AG04450 (cell line): Measurements from ENCODE around the gene DARS1. TPM values are rescaled to one million over a fixed set of nuclear protein-coding genes. Genes with fewer than 3 reads are reported as not detected.
"Not testable (repeated sequence)": the region's sequence is repeated elsewhere in the genome, so short reads cannot be mapped to it uniquely, and the experiment has no call there.

Source experiments
- CTCF ChIA-PET: fragments of 300-600, 350-600 bp; formaldehyde crosslinking; extraction: SDS; loops from one replicate; lab custom pipeline; 2022; ENCODE audit warnings: antibody characterized with exemption, inconsistent platforms; lab: Charles Lee
- POLR2A ChIA-PET: fragments of 350-600 bp; formaldehyde crosslinking; extraction: SDS; loops from one replicate; lab custom pipeline; 2021; ENCODE audit warnings: antibody characterized with exemption, inconsistent platforms; lab: Yijun Ruan, JAX
- DNase-seq: peaks from one replicate; pipeline ENCODE4 v3.0.0-alpha.2; 2011; ENCODE audit warnings: low read depth, low spot score
- H3K27ac ChIP-seq: one replicate; pipeline ENCODE4 v1.5.1; 2012; ENCODE audit warnings: low read depth, low read length, control low read depth
- H3K27me3 ChIP-seq: one replicate; pipeline ENCODE4 v1.6.0; 2012; ENCODE audit warnings: low read length; ENCODE audit not compliant: control insufficient read depth, insufficient read depth
- H3K4me3 ChIP-seq: 2 replicates; pipeline ENCODE4 v1.5.1; 2011; ENCODE audit warnings: mild to moderate bottlenecking, low read depth, low read length, control low read depth
- H3K9me3 ChIP-seq: 2 replicates; pipeline ENCODE4 v1.5.1; 2012; ENCODE audit warnings: low read length; ENCODE audit not compliant: control insufficient read depth, insufficient read depth
- CTCF ChIP-seq: IDR thresholded peaks from 2 replicates; pipeline ENCODE4 v1.5.1; 2011; ENCODE audit warnings: low read depth, low read length, control low read depth, inconsistent platforms
- polyA plus RNA-seq: library from polyadenylated mRNA; depleted of rRNA; stranded (reverse); fragments of >200 nt; gene quantifications from 2 replicates; pipeline ENCODE4 v1.2.3, GENCODE V29; 2011

Gene DARS1
- polyA plus RNA-seq, 1 experiment: 91.6 TPM

GRCh38 chr2:135890835-135891234, 94.6 kb downstream of the DARS1 start:
- Histone ChIP-seq H3K9me3 (peaks cover 2% of the 10 kb centered on the region; the same call in 1 of the 2 replicates), H3K4me3 (no peak overlapping the region), H3K27me3 (no peaks in the 10 kb centered on the region), H3K27ac (no peak overlapping the region)
- ChIA-PET CTCF (interaction anchor here (0.6 kb wide), 1 partner anchor 886 kb away, joined by 3 read pairs; no protein-coding TSS in a partner anchor), POLR2A (no interaction called here)
- no peak for TF ChIP-seq CTCF
- DNase-seq: no peak

DNA sequence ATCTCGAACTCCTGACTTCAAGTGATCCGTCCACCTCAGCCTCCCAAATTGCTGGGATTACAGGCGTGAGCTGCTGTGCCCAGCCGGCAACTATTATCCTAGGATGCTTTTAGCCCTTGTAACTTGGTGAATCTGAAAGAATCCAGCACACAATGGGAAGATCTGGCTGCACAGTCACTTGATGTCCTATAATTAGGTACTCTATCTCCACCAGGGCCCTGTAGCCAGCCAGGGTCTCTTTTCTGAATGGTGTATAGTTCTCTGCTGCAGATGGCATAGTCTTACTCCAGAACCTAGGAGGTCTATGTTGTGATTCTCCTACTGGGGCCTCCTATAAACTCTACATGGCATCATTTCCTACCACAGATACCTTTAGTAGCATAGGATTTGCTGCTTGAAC, 95.3 kb downstream of the DARS1 start:
- CTCF ChIA-PET: no interaction called here
- Histone ChIP-seq H3K9me3 (peaks cover 2% of the 10 kb centered on the region; the same call in 1 of the 2 replicates), H3K27ac (no peak overlapping the region), H3K4me3 (no peak overlapping the region), H3K27me3 (no peaks in the 10 kb centered on the region)
- no peak for TF ChIP-seq CTCF
- POLR2A ChIA-PET: no interaction called here
- no peak for DNase-seq

- H3K4me3 ChIP-seq, POLR2A ChIA-PET, CTCF ChIA-PET, H3K27me3 ChIP-seq, H3K9me3 ChIP-seq, H3K27ac ChIP-seq, DNase-seq: not testable (repeated sequence)
Observed at GRCh38 chr2:135888587-135888986, 96.8 kb downstream of the DARS1 start.

- TF ChIP-seq CTCF: no peak
- no peak overlapping the region for H3K4me3 ChIP-seq
Observed at GRCh38 chr2:135885709-135886108, 99.7 kb downstream of the DARS1 start.

DNA sequence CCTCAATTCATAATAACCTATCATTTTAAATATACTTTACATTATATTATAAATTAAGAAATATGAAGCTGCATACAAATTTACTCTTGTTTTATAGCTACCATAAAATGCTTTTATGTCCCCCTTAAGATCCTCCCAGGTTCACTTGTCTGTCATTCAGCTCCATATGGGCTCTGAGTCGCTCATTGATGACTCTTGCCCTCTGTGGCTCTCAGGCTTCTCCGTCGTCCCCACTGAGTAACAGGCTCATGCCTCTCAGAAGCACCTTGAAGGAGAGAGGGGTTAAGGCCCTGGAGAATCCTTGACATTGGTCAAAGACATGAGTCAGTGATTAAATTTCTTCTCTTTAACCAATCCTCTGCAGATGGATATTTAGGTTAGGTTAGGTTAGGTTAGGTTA, 103.0 kb downstream of the DARS1 start:
- H3K9me3 ChIP-seq: no peaks in the 10 kb centered on the region
- no peak for DNase-seq
- H3K4me3 ChIP-seq: no peak overlapping the region
- no peak overlapping the region for H3K27ac ChIP-seq
- peaks cover 5% of the 10 kb centered on the region for H3K27me3 ChIP-seq
- CTCF ChIA-PET: interaction anchor here (3.5 kb wide), 1 partner anchor 31 kb away, joined by 14 read pairs; no protein-coding TSS in a partner anchor
- no peak for TF ChIP-seq CTCF
- POLR2A ChIA-PET: no interaction called here

More at GRCh38 chr2:135885709-135886108, 99.7 kb downstream of the DARS1 start:
- POLR2A ChIA-PET: no interaction called here
- Histone ChIP-seq H3K9me3 (peaks cover 2% of the 10 kb centered on the region; the same call in 1 of the 2 replicates), H3K27ac (no peak overlapping the region), H3K27me3 (peaks cover 5% of the 10 kb centered on the region)
- CTCF ChIA-PET: no interaction called here
- no peak for DNase-seq

GRCh38 chr2:135876770-135877169, 108.7 kb downstream of the DARS1 start:
- not testable (repeated sequence) for H3K27me3 ChIP-seq, H3K27ac ChIP-seq, H3K9me3 ChIP-seq, DNase-seq
- ChIA-PET POLR2A (interaction anchor here (0.6 to 0.7 kb wide), 2 partner anchors 15 to 51 kb away, joined by 3 to 5 read pairs; no protein-coding TSS in a partner anchor), CTCF (interaction anchor here (0.6 to 1.4 kb wide), 3 partner anchors 11 to 365 kb away, joined by 3 to 8 read pairs (median 3); no protein-coding TSS in a partner anchor)
- H3K4me3 ChIP-seq: peak overlapping the region; percentile 44
